Heart right ventricle (tissue), 16 donors: ENCODE data around the gene PTER. TPM values are rescaled to one million over a fixed set of nuclear protein-coding genes. Genes with fewer than 3 reads are reported as not detected.

ENCODE experiments used
- ATAC-seq, 8 donors: fragments of 200-7000 bp; cut with Tn5 transposase; one replicate each; pipeline ENCODE4 v1.9.1; 2020; ENCODE audit warnings: mild to moderate bottlenecking in 8 of 8, moderate library complexity in 8 of 8, moderate number of reproducible peaks in 1 of 8
- DNase-seq, 2 donors: peaks; one replicate each; pipeline ENCODE4 v3.0.0-alpha.2; 2020
- H3K27ac ChIP-seq, 10 donors: fragments of 200-600 bp; sonication (generic) in 2 of 10; one replicate each; pipeline versions ENCODE4 v1.5.0 to v1.8.0; 2020 to 2022; ENCODE audit warnings: mild to moderate bottlenecking in 3 of 10
- H3K27me3 ChIP-seq, 7 donors: fragments of 200-600 bp; one replicate each; pipeline ENCODE4 v1.8.0; 2021 to 2022; ENCODE audit warnings: mild to moderate bottlenecking in 2 of 7
- H3K36me3 ChIP-seq, 9 donors: fragments of 200-600 bp; sonication (generic) in 1 of 9; one replicate each; pipeline versions ENCODE4 v1.5.0 to v1.8.0; 2020 to 2022; ENCODE audit warnings: mild to moderate bottlenecking in 2 of 9
- H3K4me1 ChIP-seq, 9 donors: fragments of 200-600 bp; sonication (generic) in 1 of 9; one replicate each; pipeline versions ENCODE4 v1.5.0 to v1.8.0; 2020 to 2022; ENCODE audit warnings: mild to moderate bottlenecking in 4 of 9
- H3K4me3 ChIP-seq, 10 donors: fragments of 200-600 bp; sonication (generic) in 2 of 10; one replicate each; pipeline versions ENCODE4 v1.5.0 to v1.8.0; 2020 to 2022; ENCODE audit warnings: mild to moderate bottlenecking in 7 of 10, moderate library complexity in 2 of 10
- H3K9me3 ChIP-seq, 11 donors: fragments of 200-600 bp in 10 of 11; sonication (generic) in 2 of 11; one replicate each; pipeline versions ENCODE4 v1.5.0 to v1.8.0; 2013 to 2022; ENCODE audit warnings: mild to moderate bottlenecking in 2 of 11, control low read depth in 1 of 11, moderate library complexity in 1 of 11
- CTCF ChIP-seq, 9 donors: fragments of 200-600 bp; sonication (generic) in 2 of 9; IDR thresholded peaks; one replicate each; pipeline versions ENCODE4 v1.5.0 to v1.8.0; 2021 to 2022; ENCODE audit warnings: antibody characterized with exemption in 9 of 9, mild to moderate bottlenecking in 5 of 9, moderate library complexity in 1 of 9
- WGBS, 2 donors: extraction: QIAGEN DNeasy Blood & Tissue Kit; methylation state at CpG; one replicate each; pipeline ENCODE4 v1.1.7; 2013; ENCODE audit warnings: inconsistent platforms in 1 of 2; 5-methylcytosine and 5-hydroxymethylcytosine counted together
- intact Hi-C, 10 donors: fragments of 100-400 bp; cut with DNase I; formaldehyde crosslinking; loops; one replicate each; pipeline versions ENCODE4 v1.11.1 to v1.14.2; 2022
- polyA plus RNA-seq, 2 donors: library from polyadenylated mRNA; stranded (reverse); fragments of 200-250 nt; gene quantifications; one replicate each; pipeline ENCODE4 v1.2.3, GENCODE V29; 2013
- total RNA-seq, 10 donors: library from RNA; stranded (reverse); fragmentation: NEBNext Ultra II Directional in 3 of 10; extraction: Animal tissue kit (Norgen Biotek cat#: 25700) in 3 of 10; gene quantifications; one replicate each; pipeline versions ENCODE4 v1.2.1 to v1.2.4, GENCODE V29; 2021 to 2023
- donor health status: Arrhythmogenic right ventricular cardiomyopathy.
- donor health status: ischemic (EF 13 %, LVEDD 7.1; RV severe dilation, severe dysfunction).
- donor health status: healthy with polysubstance abuse.
- donor health status: DM: no; HTN: yes; CAD: no.
- donor health status: DM: no; HTN: no; CAD: no.
- donor health status: ischemic (EF 25% LVEDD 6.9; RV normal size, moderate dysfunction).
- donor health status: ischemic (EF 25% LVEDD 5.7; RV mildly dilated, moderate dysfunction).
- donor health status: healthy.
- donor health status: DM: yes; HTN: yes; CAD: no.
- donor health status: Ischemic cardiomyopathy.
- donor health status: ischemic (EF 35%, LVEDD 5.7; RV mildly dilated, moderate dysfunction).
- donor health status: nonischemic (EF 11% LVEDD 7.7; RV severe dilation, severe dysfunction).
- donor health status: DM: yes; HTN: yes; CAD: no.
- donor health status: PGD.
- donor health status: ischemic (EF 29% LVEDD 5.4; RV normal size, mild dysfunction).
- donor health status: nonischemic (EF 23%, LVEDD 6.1; RV moderate dilation, normal function).

PTER gene
- total and polyA plus RNA-seq, 12 donors: 2.9 to 21.4 (median 14.5) TPM

GRCh38 chr10:16466001-16466400 lies 29.2 kb downstream of the PTER start:
- Histone ChIP-seq H3K27ac (no peak overlapping the region), H3K36me3 (peaks cover 0 to 4% (median 0%) of the 10 kb centered on the region in 9 donors), H3K27me3 (no peaks in the 10 kb centered on the region), H3K4me3 (no peak overlapping the region), H3K4me1 (peaks cover 0 to 7% (median 0%) of the 10 kb centered on the region in 9 donors), H3K9me3 (no peaks in the 10 kb centered on the region)
- TF ChIP-seq CTCF (IDR thresholded peaks at IDR 0.05): no peak
- DNase-seq: no peak
- WGBS, 2 donors: 96 to 97% methylated on average over 1 of the region's 1 CpG
- no peak for ATAC-seq
- intact Hi-C loops: no loop called here

GRCh38 chr10:16470747-16471146 lies 33.9 kb downstream of the PTER start:
- no peak for DNase-seq
- Histone ChIP-seq H3K4me3 (no peak overlapping the region), H3K9me3 (no peaks in the 10 kb centered on the region), H3K27me3 (no peaks in the 10 kb centered on the region), H3K27ac (no peak overlapping the region), H3K36me3 (peaks cover 0 to 4% (median 0%) of the 10 kb centered on the region in 9 donors), H3K4me1 (peaks cover 0 to 11% (median 0%) of the 10 kb centered on the region in 9 donors)
- 74 to 75% methylated on average over 5 of the region's 5 CpGs for WGBS, 2 donors
- no peak for TF ChIP-seq CTCF (IDR thresholded peaks at IDR 0.05)
- no peak for ATAC-seq
- intact Hi-C loops: no loop called here

GRCh38 chr10:16472828-16473227 lies 36.0 kb downstream of the PTER start:
- 93 to 96% methylated on average over 3 of the region's 3 CpGs for WGBS, 2 donors
- intact Hi-C loops: no loop called here
- H3K36me3 ChIP-seq: peaks cover 0 to 4% (median 0%) of the 10 kb centered on the region in 9 donors
- no peaks in the 10 kb centered on the region for H3K27me3 ChIP-seq
- no peak for TF ChIP-seq CTCF (IDR thresholded peaks at IDR 0.05)
- DNase-seq (no peak), ATAC-seq (no peak)
- no peak overlapping the region for H3K4me3 ChIP-seq
- H3K4me1 ChIP-seq: peaks cover 0 to 11% (median 0%) of the 10 kb centered on the region in 9 donors
- H3K27ac ChIP-seq: no peak overlapping the region
- no peaks in the 10 kb centered on the region for H3K9me3 ChIP-seq

- H3K9me3 ChIP-seq: no peaks in the 10 kb centered on the region
- ATAC-seq (no peak), DNase-seq (no peak)
- 66 to 73% methylated on average over 1 of the region's 1 CpG for WGBS, 2 donors
- no peaks in the 10 kb centered on the region for H3K4me1 ChIP-seq
- H3K27ac ChIP-seq: no peak overlapping the region
- no peak for TF ChIP-seq CTCF (IDR thresholded peaks at IDR 0.05)
- intact Hi-C loops: no loop called here
- no peak overlapping the region for H3K4me3 ChIP-seq
- H3K36me3 ChIP-seq: no peaks in the 10 kb centered on the region
- no peaks in the 10 kb centered on the region for H3K27me3 ChIP-seq
Measured at GRCh38 chr10:16477757-16478156, 40.9 kb downstream of the PTER start.
